Pancreas (tissue), 10 donors: ENCODE measurements around the gene SNX18. TPM values are rescaled to one million over a fixed set of nuclear protein-coding genes. Genes with fewer than 3 reads are reported as not detected.

ENCODE experiments used
- ATAC-seq, 4 donors: fragments of 200-7000 bp; cut with Tn5 transposase; one replicate each; pipeline versions ENCODE4 v1.8.0 to v1.9.1; 2020; ENCODE audit warnings: mild to moderate bottlenecking in 4 of 4, moderate library complexity in 4 of 4
- DNase-seq, 6 donors: peaks; one replicate each; pipeline ENCODE4 v3.0.0-alpha.2; 2020
- FAIRE-seq: peaks from 2 replicates; lab custom pipeline; 2012; peaks lifted over from hg19 to GRCh38; lab: Jason Lieb, UNC
- H3K27ac ChIP-seq, 4 donors: fragments of 200-600 bp; sonication (generic); 1 replicate in 3 of 4; 2 replicates in 1 of 4; pipeline versions ENCODE4 v1.5.0 to v1.8.0; 2020
- H3K27me3 ChIP-seq, 4 donors: fragments of 200-600 bp; one replicate each; pipeline ENCODE4 v1.8.0; 2021
- H3K36me3 ChIP-seq, 3 donors: fragments of 200-600 bp; sonication (generic) in 1 of 3; one replicate each; pipeline versions ENCODE4 v1.5.0 to v1.8.0; 2020 to 2021
- H3K4me1 ChIP-seq, 3 donors: fragments of 200-600 bp; one replicate each; pipeline ENCODE4 v1.8.0; 2021
- H3K4me3 ChIP-seq, 4 donors: fragments of 200-600 bp; sonication (generic) in 2 of 4; one replicate each; pipeline versions ENCODE4 v1.5.0 to v1.8.0; 2020 to 2021
- H3K9me3 ChIP-seq, 4 donors: fragments of 200-600 bp; one replicate each; pipeline ENCODE4 v1.8.0; 2021
- CTCF ChIP-seq, 4 donors: fragments of 200-600 bp; sonication (generic) in 3 of 4; IDR thresholded peaks; one replicate each; pipeline versions ENCODE4 v1.5.0 to v1.8.0; 2021; ENCODE audit warnings: antibody characterized with exemption in 4 of 4
- WGBS, 2 donors: extraction: QIAGEN DNeasy Blood & Tissue Kit; methylation state at CpG; one replicate each; pipeline ENCODE4 v1.1.7; 2013; 5-methylcytosine and 5-hydroxymethylcytosine counted together
- intact Hi-C, 3 donors: fragments of 100-400 bp; cut with DNase I; formaldehyde crosslinking; loops; one replicate each; pipeline versions ENCODE4 v1.11.1 to v1.14.2; 2022
- polyA plus RNA-seq, 2 donors: library from polyadenylated mRNA; stranded (reverse); fragments of 200-250 nt; gene quantifications; one replicate each; pipeline ENCODE4 v1.2.3, GENCODE V29; 2013
- total RNA-seq, 6 donors: library from RNA; stranded (reverse); fragmentation: NEBNext Ultra II Directional in 4 of 6; extraction: Animal tissue kit (Norgen Biotek cat#: 25700) in 4 of 6; gene quantifications; one replicate each; pipeline versions ENCODE4 v1.2.1 to v1.2.4, GENCODE V29; 2021 to 2023
- donor health status: healthy with polysubstance abuse.
- donor health status: DM: no; HTN: no; CAD: no; lungs with moderate emphysema.
- donor health status: DM: no; HTN: no; CAD: no.
- donor health status: control.
- donor health status: control.
- donor health status: Bipolar disorder and iron deficiency.
- donor health status: DM: yes; HTN: yes; CAD: no.
- donor health status: DM: no; HTN: no; CAD: no.
- donor health status: DM: no; HTN: no; CAD: no.
- donor health status: DM: yes; HTN: yes; CAD: no.

The SNX18 gene
- total and polyA plus RNA-seq, 8 donors, result 2.9 to 20.0 (median 12.1) TPM

GRCh38 chr5:54540286-54540685, 22.7 kb downstream of the SNX18 start:
- H3K4me3 ChIP-seq, result no peak overlapping the region
- ATAC-seq (no peak), DNase-seq (no peak), FAIRE-seq (no peak)
- H3K9me3 ChIP-seq, result no peaks in the 10 kb centered on the region
- no peak overlapping the region for H3K27ac ChIP-seq
- intact Hi-C loops, result no loop called here
- H3K36me3 ChIP-seq, result no peaks in the 10 kb centered on the region
- TF ChIP-seq CTCF (IDR thresholded peaks at IDR 0.05), result no peak
- peaks cover 7 to 10% (median 9%) of the 10 kb centered on the region in 3 donors for H3K4me1 ChIP-seq
- no peaks in the 10 kb centered on the region for H3K27me3 ChIP-seq
- WGBS, 2 donors, result 91 to 97% methylated on average over 3 of the region's 3 CpGs

GRCh38 chr5:54541823-54542783, 24.5 kb downstream of the SNX18 start:
- TF ChIP-seq CTCF (IDR thresholded peaks at IDR 0.05), result no peak
- FAIRE-seq, result no peak
- H3K4me1 ChIP-seq, result peaks cover 0 to 4% (median 3%) of the 10 kb centered on the region in 3 donors

GRCh38 chr5:54544044-54544443, 26.5 kb downstream of the SNX18 start:
- no peak overlapping the region for H3K27ac ChIP-seq
- peaks cover 0 to 4% (median 3%) of the 10 kb centered on the region in 3 donors for H3K4me1 ChIP-seq
- FAIRE-seq, result no peak
- no peak for ATAC-seq
- no peak for TF ChIP-seq CTCF (IDR thresholded peaks at IDR 0.05)
- DNase-seq, result no peak
- no peak overlapping the region for H3K4me3 ChIP-seq
- intact Hi-C loops, result no loop called here
- 77 to 79% methylated on average over 4 of the region's 4 CpGs for WGBS, 2 donors
- no peaks in the 10 kb centered on the region for H3K27me3 ChIP-seq
- H3K9me3 ChIP-seq, result no peaks in the 10 kb centered on the region
- no peaks in the 10 kb centered on the region for H3K36me3 ChIP-seq

More at GRCh38 chr5:54541823-54542783, 24.5 kb downstream of the SNX18 start:
- intact Hi-C loops, result no loop called here
- no peak overlapping the region for H3K4me3 ChIP-seq
- no peaks in the 10 kb centered on the region for H3K36me3 ChIP-seq
- no peak overlapping the region for H3K27ac ChIP-seq
- 43 to 50% methylated on average over 12 of the region's 12 CpGs for WGBS, 2 donors
- ATAC-seq, result peak; percentile 77 to 88 (median 84)
- no peaks in the 10 kb centered on the region for H3K9me3 ChIP-seq
- DNase-seq, result peak in 1 of 6 donors; percentile 39
- no peaks in the 10 kb centered on the region for H3K27me3 ChIP-seq

- no peaks in the 10 kb centered on the region for H3K36me3 ChIP-seq
- DNase-seq, result no peak
- H3K27me3 ChIP-seq, result no peaks in the 10 kb centered on the region
- no peak overlapping the region for H3K4me3 ChIP-seq
- WGBS, 2 donors, result 69 to 88% methylated on average over 6 of the region's 6 CpGs
- no peak overlapping the region for H3K27ac ChIP-seq
- H3K9me3 ChIP-seq, result no peaks in the 10 kb centered on the region
- TF ChIP-seq CTCF (IDR thresholded peaks at IDR 0.05), result no peak
- FAIRE-seq, result no peak
- ATAC-seq, result peak in 1 of 4 donors; percentile 28
- H3K4me1 ChIP-seq, result peaks cover 0 to 4% (median 3%) of the 10 kb centered on the region in 3 donors
- intact Hi-C loops, result no loop called here
Measured at GRCh38 chr5:54545796-54546195, 28.2 kb downstream of the SNX18 start.
